GM12878 (cell line): ENCODE data around the gene SYCE1.
"Not testable (repeated sequence)": the region's sequence is repeated elsewhere in the genome, so short reads cannot be mapped to it uniquely, and the experiment has no call there.

Source experiments
- EP300 ChIP-seq, 2 experiments: fragments of 150-350 bp in 1 of 2; IDR thresholded peaks; 2 replicates each; pipeline ENCODE4 v1.6.1; 2011 to 2012; ENCODE audit warnings: low read depth in 2 of 2, low read length in 2 of 2, borderline replicate concordance in 1 of 2, improper control_type of control experiment in 1 of 2, inconsistent platforms in 1 of 2; ENCODE audit not compliant: control insufficient read depth in 1 of 2
- EZH2 ChIP-seq: IDR thresholded peaks from 2 replicates; pipeline ENCODE4 v1.6.1; 2012; ENCODE audit warnings: low read depth, mild to moderate bottlenecking, control low read depth, inconsistent platforms, low read length, borderline replicate concordance; ENCODE audit not compliant: control insufficient read depth
- KAT2A ChIP-seq: conservative IDR thresholded peaks from 2 replicates; pipeline ENCODE4 v1.6.1; 2011; ENCODE audit warnings: low read depth, low read length; ENCODE audit not compliant: control insufficient read depth
- POLR2A ChIP-seq: IDR thresholded peaks from 2 replicates; pipeline ENCODE4 v1.6.1; 2011; ENCODE audit warnings: low read depth, mild to moderate bottlenecking, low read length
- STAT1 ChIP-seq: fragments of 450-650 bp; conservative IDR thresholded peaks from 2 replicates; pipeline ENCODE4 v1.6.1; 2014; ENCODE audit warnings: antibody characterized with exemption, mild to moderate bottlenecking

GRCh38 chr10:133572055-133572454 lies 6.7 kb upstream of the SYCE1 start:
- TF ChIP-seq KAT2A; POLR2A; EP300 (IDR thresholded peaks at IDR 0.05; ENCODE audit: borderline replicate concordance in 1 of 2, control insufficient read depth in 1 of 2, low read depth in 2 of 2, low read length in 2 of 2); EZH2; STAT1: not testable (repeated sequence)
